ENCODE measurements around the gene OSBPL1A. TPM values are rescaled to one million over a fixed set of nuclear protein-coding genes. Genes with fewer than 3 reads are reported as not detected.

Gene OSBPL1A
- total RNA-seq, 6 experiments from 2014 or later, result 4.1 to 14.6 (median 14.0) TPM

DNA sequence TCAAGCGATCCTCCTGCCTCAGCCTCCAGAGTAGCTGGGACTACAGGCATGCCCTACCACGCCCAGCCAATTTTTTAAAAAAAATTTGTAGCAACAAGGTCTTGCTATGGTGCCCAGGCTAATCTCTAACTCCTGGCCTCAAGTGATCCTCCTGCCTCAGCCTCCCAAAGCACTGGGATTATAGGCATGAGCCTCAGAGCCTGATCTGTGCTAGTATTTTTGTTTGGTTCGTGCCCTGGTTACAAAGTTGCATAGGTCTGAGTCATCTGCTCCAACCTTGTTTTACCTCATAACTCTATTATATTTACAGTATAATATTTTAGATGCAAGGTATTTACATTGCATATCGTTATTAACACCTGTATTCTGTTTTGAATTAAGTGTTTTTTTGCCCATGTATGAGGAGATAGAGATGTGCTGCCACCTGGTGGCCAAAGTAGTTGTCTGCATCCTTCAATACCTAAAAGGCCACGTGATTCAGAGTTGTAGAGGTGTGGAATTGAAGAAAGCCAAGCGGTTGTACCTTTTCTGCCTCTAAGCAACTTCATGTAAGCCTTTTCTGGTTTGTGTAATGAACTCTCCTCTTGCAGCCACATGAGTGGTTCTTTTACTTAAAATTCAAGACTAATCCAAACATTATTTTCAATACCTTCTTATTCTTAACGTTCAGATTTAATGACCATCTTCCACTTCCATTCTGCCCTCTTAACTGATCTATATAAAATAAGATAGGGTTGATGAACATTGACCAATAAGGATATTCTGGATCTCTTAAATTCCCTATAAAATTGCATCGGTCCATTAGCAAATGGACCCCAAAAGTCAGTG is 278.7 kb downstream of the OSBPL1A start:
- Histone ChIP-seq H3K27ac (peak overlapping the region in 2 of 3 donors; percentile 11 to 97), H3K4me3 (no peak overlapping the region), H3K36me3 (peaks cover 0 to 35% (median 15%) of the 10 kb centered on the region in 4 donors), H3K27me3 (no peaks in the 10 kb centered on the region), H3K4me1 (peaks cover 0 to 33% (median 9%) of the 10 kb centered on the region in 4 donors), H3K9me3 (no peaks in the 10 kb centered on the region)
- intact Hi-C loops (cut with DNase I), result loop anchor here (10.0 kb wide), 2 partner anchors 54 to 64 kb away; no protein-coding TSS in a partner anchor
- DNase-seq (peak in 2 of 3 donors; percentile 56 to 69), ATAC-seq (peak; percentile 55 to 64 (median 57))
- WGBS (ENCODE audit: insufficient coverage, low coverage, low lambda C conversion rate, missing lambda C conversion rate), result 58% methylated on average over 8 of the region's 8 CpGs
- TF ChIP-seq, protein P1, sequence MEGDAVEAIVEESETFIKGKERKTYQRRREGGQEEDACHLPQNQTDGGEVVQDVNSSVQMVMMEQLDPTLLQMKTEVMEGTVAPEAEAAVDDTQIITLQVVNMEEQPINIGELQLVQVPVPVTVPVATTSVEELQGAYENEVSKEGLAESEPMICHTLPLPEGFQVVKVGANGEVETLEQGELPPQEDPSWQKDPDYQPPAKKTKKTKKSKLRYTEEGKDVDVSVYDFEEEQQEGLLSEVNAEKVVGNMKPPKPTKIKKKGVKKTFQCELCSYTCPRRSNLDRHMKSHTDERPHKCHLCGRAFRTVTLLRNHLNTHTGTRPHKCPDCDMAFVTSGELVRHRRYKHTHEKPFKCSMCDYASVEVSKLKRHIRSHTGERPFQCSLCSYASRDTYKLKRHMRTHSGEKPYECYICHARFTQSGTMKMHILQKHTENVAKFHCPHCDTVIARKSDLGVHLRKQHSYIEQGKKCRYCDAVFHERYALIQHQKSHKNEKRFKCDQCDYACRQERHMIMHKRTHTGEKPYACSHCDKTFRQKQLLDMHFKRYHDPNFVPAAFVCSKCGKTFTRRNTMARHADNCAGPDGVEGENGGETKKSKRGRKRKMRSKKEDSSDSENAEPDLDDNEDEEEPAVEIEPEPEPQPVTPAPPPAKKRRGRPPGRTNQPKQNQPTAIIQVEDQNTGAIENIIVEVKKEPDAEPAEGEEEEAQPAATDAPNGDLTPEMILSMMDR (IDR thresholded peaks at IDR 0.05), result peak; percentile 92 to 98 (median 94)
- TF ChIP-seq POLR2A (IDR thresholded peaks at IDR 0.05), result no peak

DNA sequence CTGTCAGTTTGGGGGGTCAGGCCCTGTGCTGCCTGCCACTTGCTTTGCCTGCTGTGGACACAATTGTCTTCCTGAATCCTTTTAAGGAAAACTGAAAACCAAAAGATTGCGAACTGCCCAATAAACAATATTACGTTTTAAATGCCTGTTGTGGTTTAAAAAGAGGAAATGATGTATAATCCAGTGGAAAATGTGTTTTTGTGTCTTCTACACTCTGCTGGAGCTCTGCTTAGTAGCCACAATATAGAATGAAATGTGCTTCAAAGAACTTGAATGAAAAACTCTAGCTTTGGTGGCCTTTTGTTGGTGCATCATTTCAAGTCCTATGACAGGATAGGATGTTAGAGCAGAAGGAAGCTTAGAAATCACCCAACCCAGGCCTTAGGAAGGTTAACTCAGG is 282.0 kb downstream of the OSBPL1A start:
- H3K9me3 ChIP-seq, result no peaks in the 10 kb centered on the region
- 24% methylated on average over 2 of the region's 2 CpGs for WGBS (ENCODE audit: insufficient coverage, low coverage, low lambda C conversion rate, missing lambda C conversion rate)
- peak overlapping the region; percentile 91 to 97 (median 96) for H3K27ac ChIP-seq
- peaks cover 0 to 36% (median 9%) of the 10 kb centered on the region in 4 donors for H3K4me1 ChIP-seq
- ATAC-seq, result no peak
- intact Hi-C loops (cut with DNase I), result loop anchor here (10.0 kb wide), 2 partner anchors 51 to 61 kb away; no protein-coding TSS in a partner anchor
- no peak for TF ChIP-seq POLR2A (IDR thresholded peaks at IDR 0.05)
- TF ChIP-seq, protein P1 (IDR thresholded peaks at IDR 0.05), result no peak
- H3K27me3 ChIP-seq, result no peaks in the 10 kb centered on the region
- peak overlapping the region; percentile 12 to 63 (median 59) for H3K4me3 ChIP-seq
- peaks cover 0 to 22% (median 8%) of the 10 kb centered on the region in 4 donors for H3K36me3 ChIP-seq
- DNase-seq, result no peak

DNA sequence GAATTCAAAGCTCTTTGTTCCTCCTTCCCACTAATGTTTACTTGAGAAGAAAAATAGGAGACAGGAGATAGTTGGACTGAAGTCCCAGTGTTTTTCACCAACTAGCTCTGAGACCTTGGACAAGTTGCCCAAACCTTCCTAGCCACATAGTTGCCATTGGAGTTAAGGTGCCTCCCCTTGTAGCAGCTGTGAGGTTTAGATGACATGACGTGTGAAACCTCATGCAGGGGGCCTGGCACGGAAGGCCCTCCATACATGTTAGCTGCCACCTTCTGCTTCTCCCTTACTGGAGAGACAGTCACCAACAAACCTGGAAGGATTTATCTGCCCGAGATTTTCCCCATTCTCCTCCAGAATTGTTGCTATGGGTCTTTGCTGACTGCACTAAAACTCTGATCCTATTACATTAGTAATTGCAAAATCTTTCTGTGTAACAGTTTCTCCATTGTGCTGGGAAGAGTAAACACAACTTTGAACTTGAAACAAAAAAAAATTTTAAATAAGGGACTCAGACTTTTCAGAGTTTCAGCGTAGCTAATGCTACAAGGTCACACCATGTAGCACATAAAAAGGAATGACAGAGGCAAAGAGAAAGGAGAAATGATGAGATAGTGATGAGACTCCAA is 282.6 kb downstream of the OSBPL1A start:
- Histone ChIP-seq H3K4me1 (peaks cover 0 to 34% (median 9%) of the 10 kb centered on the region in 4 donors), H3K4me3 (peak overlapping the region; percentile 41 to 63 (median 59)), H3K27me3 (no peaks in the 10 kb centered on the region), H3K9me3 (no peaks in the 10 kb centered on the region), H3K27ac (peak overlapping the region; percentile 91 to 97 (median 96)), H3K36me3 (peaks cover 0 to 16% (median 5%) of the 10 kb centered on the region in 4 donors)
- DNase-seq, result no peak
- ATAC-seq, result peak; percentile 6 to 50 (median 24)
- TF ChIP-seq, protein P1 (IDR thresholded peaks at IDR 0.05), result no peak
- peak; percentile 48 for TF ChIP-seq POLR2A (IDR thresholded peaks at IDR 0.05)
- intact Hi-C loops (cut with DNase I), result loop anchor here (10.0 kb wide), 2 partner anchors 50 to 60 kb away; no protein-coding TSS in a partner anchor
- 10% methylated on average over 4 of the region's 4 CpGs for WGBS (ENCODE audit: insufficient coverage, low coverage, low lambda C conversion rate, missing lambda C conversion rate)

DNA sequence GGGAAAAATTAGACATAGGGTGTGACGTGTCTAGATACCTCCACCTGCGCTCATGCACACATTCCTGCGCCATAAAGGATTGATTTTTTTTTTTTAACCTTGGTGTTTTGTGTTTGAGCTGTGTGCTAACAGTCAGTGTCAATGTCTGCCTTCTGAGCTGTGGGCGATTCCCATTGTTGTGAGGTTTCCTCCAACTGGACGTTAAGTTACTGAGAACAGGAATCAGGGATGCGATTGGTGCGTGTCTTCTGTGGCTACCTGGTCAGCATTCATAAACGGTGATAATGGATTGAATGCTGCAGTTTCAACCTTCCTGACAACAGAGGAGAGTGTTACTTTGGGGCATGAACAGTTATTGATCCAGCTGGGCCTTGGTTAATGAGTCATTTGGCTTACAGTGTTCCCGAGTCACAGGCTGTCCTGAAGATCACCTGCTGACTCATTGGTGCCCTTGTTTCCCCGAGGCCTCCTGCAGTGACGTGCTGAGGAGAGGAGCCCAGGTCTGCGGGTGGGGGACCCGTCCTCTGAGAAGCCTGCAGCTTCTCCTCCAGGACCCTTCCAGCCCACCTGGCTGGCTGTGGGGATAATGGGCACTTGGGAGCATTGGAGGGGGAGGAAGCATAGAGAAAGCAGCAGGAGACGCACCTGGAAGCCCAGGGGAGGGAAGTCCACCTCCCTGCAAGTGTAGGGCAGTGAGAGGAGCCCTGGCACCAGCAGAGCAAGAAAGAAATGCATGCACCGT is 284.6 kb downstream of the OSBPL1A start:
- WGBS (ENCODE audit: insufficient coverage, low coverage, low lambda C conversion rate, missing lambda C conversion rate), result 25% methylated on average over 15 of the region's 15 CpGs
- H3K36me3 ChIP-seq, result no peaks in the 10 kb centered on the region
- intact Hi-C loops (cut with DNase I), result loop anchor here (10.0 kb wide), 2 partner anchors 48 to 58 kb away; no protein-coding TSS in a partner anchor
- H3K27me3 ChIP-seq, result no peaks in the 10 kb centered on the region
- TF ChIP-seq POLR2A (IDR thresholded peaks at IDR 0.05), result peak; percentile 72
- TF ChIP-seq, protein P1 (IDR thresholded peaks at IDR 0.05), result no peak
- peak; percentile 77 to 90 (median 86) for DNase-seq
- H3K27ac ChIP-seq, result peak overlapping the region; percentile 91 to 97 (median 96)
- H3K4me3 ChIP-seq, result peak overlapping the region; percentile 41 to 63 (median 59)
- peaks cover 0 to 41% (median 12%) of the 10 kb centered on the region in 4 donors for H3K4me1 ChIP-seq
- ATAC-seq, result peak; percentile 78 to 91 (median 84)
- no peaks in the 10 kb centered on the region for H3K9me3 ChIP-seq

Measured in right lobe of liver (tissue), 6 donors.